ENCODE data around the gene BSDC1. TPM values are rescaled to one million over a fixed set of nuclear protein-coding genes. Genes with fewer than 3 reads are reported as not detected.

Gene BSDC1
- total and polyA plus RNA-seq, 10 of the 15 experiments (the other 5 are each of a cell fraction or from before 2014, with no cell fraction given), result 3.0 to 39.7 (median 22.8) TPM

GRCh38 chr1:32353431-32353830, 40.8 kb downstream of the BSDC1 start (continued):
- TF ChIP-seq MLLT1 (IDR thresholded peaks at IDR 0.05), result no peak
- TF ChIP-seq NR2F1 (conservative IDR thresholded peaks at IDR 0.05), result no peak
- no peak for TF ChIP-seq MXI1 (IDR thresholded peaks at IDR 0.05; ENCODE audit: low read depth, low read length)

GRCh38 chr1:32352831-32353383, 41.3 kb downstream of the BSDC1 start:
- BruUV-seq (replicated peaks), result no TSS peak
- no peak overlapping the region for H3K9ac ChIP-seq (ENCODE audit: control insufficient read depth, insufficient read depth, low read length)
- no peak overlapping the region for H3K27ac ChIP-seq (ENCODE audit: control insufficient read depth, insufficient read depth)
- no peaks in the 10 kb centered on the region for H3K9me3 ChIP-seq (replicated peaks; ENCODE audit: control insufficient read depth, insufficient read depth, low read length)
- 68% methylated on average over 2 of the region's 2 CpGs for WGBS (ENCODE audit: insufficient coverage, insufficient replicate concordance, low lambda C conversion rate, missing lambda C conversion rate)
- H3K4me1 ChIP-seq (ENCODE audit: control insufficient read depth, insufficient read depth, low read length), result peaks cover 14% of the 10 kb centered on the region
- H3K4me3 ChIP-seq, result no peak overlapping the region
- CTCF ChIA-PET, result interaction anchor here (0.6 to 3.0 kb wide), 9 partner anchors 12 to 350 kb away, joined by 3 to 8 read pairs (median 4); partner anchors contain the start of gene BSDC1
- intact Hi-C loops (cut with micrococcal nuclease; ENCODE audit: unreplicated experiment) (no loop called here), in situ Hi-C loops (cut with MboI) (no loop called here)
- POLR2A ChIA-PET, result interaction anchor here (1.1 to 5.1 kb wide), 3 partner anchors 16 to 42 kb away, joined by 3 to 46 read pairs (median 8); partner anchors contain the start of genes BSDC1 and MARCKSL1
- H2AFZ ChIP-seq (ENCODE audit: control insufficient read depth, low read depth, low read length), result no peak overlapping the region
- H3K36me3 ChIP-seq (ENCODE audit: control insufficient read depth in 2 of 2, insufficient read depth in 2 of 2, low read length in 1 of 2), result no peaks in the 10 kb centered on the region
- SMC1A ChIA-PET (ENCODE audit: uncharacterized antibody, unreplicated experiment), result interaction anchor here (0.6 to 3.6 kb wide), 3 partner anchors 16 to 36 kb away, joined by 3 to 16 read pairs (median 3); partner anchors contain the start of gene MARCKSL1
- no peaks in the 10 kb centered on the region for H3K27me3 ChIP-seq (replicated peaks in 1 of 2; ENCODE audit: control insufficient read depth in 2 of 2, insufficient read depth in 2 of 2, low read length in 1 of 2)
- H3K4me2 ChIP-seq (ENCODE audit: control insufficient read depth, insufficient read depth), result peak overlapping the region; percentile 25; the same call in 1 of the 2 replicates
- no peaks in the 10 kb centered on the region for H4K20me1 ChIP-seq (ENCODE audit: control insufficient read depth, insufficient read depth)
- ATAC-seq, result no peak
- RAD21 ChIA-PET (ENCODE audit: unreplicated experiment), result interaction anchor here (1.6 to 2.8 kb wide), 2 partner anchors 12 to 16 kb away, joined by 3 to 18 read pairs; partner anchors contain the start of gene MARCKSL1
- no peak for FAIRE-seq
- H3K79me2 ChIP-seq (ENCODE audit: control insufficient read depth, insufficient read depth, low read length), result no peaks in the 10 kb centered on the region; the same call in 1 of the 2 replicates
- no peak for DNase-seq (ENCODE audit: low read depth, low spot score)
- TF ChIP-seq YBX1 (IDR thresholded peaks at IDR 0.05), result no peak
- TF ChIP-seq NR2F1 (conservative IDR thresholded peaks at IDR 0.05), result no peak
- TF ChIP-seq MTA3 (IDR thresholded peaks at IDR 0.05; ENCODE audit: borderline replicate concordance, low read length), result no peak
- no peak for TF ChIP-seq TCF3 (IDR thresholded peaks at IDR 0.05; ENCODE audit: borderline replicate concordance, insufficient read depth, low read depth, low read length)
- TF ChIP-seq STAT3 (IDR thresholded peaks at IDR 0.05; ENCODE audit: low read depth, low read length), result no peak
- TF ChIP-seq CUX1 (IDR thresholded peaks at IDR 0.05; ENCODE audit: insufficient replicate concordance, low read depth, low read length), result no peak
- no peak for TF ChIP-seq ZNF217 (IDR thresholded peaks at IDR 0.05)
- TF ChIP-seq USF1 (IDR thresholded peaks at IDR 0.05; ENCODE audit: borderline replicate concordance, extremely low read length, insufficient read depth, low read depth, low read length), result no peak
- no peak for TF ChIP-seq POLR2AphosphoS2 (IDR thresholded peaks at IDR 0.05; ENCODE audit: low read depth, low read length)
- no peak for TF ChIP-seq ETV6 (conservative IDR thresholded peaks at IDR 0.05 in 1 of 2, IDR thresholded peaks at IDR 0.05 in 1 of 2; ENCODE audit: borderline replicate concordance in 1 of 2, low read depth in 1 of 2)

Measured in GM12878 (cell line).